ENCODE data around the gene ZNF462. TPM values are rescaled to one million over a fixed set of nuclear protein-coding genes. Genes with fewer than 3 reads are reported as not detected.
"Not testable (repeated sequence)": the region's sequence is repeated elsewhere in the genome, so short reads cannot be mapped to it uniquely, and the experiment has no call there.

The ZNF462 gene
- 0.42 TPM for total RNA-seq

DNA sequence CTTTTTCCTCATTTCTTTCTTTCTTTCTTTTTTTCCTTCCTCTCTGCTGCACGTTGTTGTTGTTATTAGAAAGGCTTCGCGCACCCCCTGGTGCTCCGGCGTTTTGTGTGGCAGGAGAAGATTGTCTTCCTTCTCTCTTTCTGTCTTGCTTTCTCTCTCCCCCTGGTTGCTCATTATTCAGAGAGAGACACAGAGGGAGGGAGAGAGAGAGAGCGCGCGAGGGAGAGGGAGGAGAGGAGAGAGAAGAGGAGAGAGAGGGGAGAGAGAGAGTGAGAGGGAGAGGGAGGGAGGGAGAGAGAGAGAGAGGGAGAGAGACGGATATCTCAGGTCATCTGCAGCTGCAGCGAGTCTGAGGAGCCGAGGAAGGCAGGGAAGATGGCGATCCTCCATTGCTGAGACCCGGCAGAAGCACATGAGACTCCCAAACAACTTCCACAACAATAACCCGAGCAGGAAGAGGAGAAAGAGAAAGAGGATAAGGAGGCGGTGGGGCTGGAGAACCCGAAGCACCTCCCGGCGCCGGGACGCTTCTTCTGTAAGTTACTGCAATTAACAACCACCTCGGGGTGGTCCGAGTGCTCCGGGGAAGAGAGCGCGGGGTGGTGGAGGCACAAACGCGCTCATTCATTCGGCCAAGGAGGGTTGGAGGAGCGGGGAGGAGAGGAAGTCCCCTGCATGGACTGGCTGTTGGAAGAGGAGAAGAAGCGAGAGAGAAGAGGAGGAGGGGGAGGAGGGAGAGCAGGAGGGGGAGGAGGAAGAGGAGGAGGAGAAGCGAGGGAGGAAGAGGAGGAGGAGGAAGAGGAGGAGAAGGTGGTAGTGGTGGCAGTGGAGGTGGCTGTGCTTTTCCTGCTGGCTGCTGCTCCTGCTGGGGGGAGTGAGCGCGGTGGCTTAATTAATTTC, at the start of gene ZNF462:
Gene ZNF462, plus strand, starts transcription at position 346 of the 900 bp plus-strand sequence. CDS start 60,218 bp downstream, outside the sequence.
- H3K9me3 ChIP-seq (ENCODE audit: low read depth, low read length), result no peaks in the 10 kb centered on the region
- peak within 1 kb of the TSS; percentile 3 for H3K4me3 ChIP-seq (ENCODE audit: low read length)
- H3K4me1 ChIP-seq (ENCODE audit: insufficient read depth, low read length), result peaks cover 39% of the 10 kb centered on the region
- peaks cover 72% of the 10 kb centered on the region for H3K27me3 ChIP-seq (ENCODE audit: insufficient read depth, low read length)

DNA sequence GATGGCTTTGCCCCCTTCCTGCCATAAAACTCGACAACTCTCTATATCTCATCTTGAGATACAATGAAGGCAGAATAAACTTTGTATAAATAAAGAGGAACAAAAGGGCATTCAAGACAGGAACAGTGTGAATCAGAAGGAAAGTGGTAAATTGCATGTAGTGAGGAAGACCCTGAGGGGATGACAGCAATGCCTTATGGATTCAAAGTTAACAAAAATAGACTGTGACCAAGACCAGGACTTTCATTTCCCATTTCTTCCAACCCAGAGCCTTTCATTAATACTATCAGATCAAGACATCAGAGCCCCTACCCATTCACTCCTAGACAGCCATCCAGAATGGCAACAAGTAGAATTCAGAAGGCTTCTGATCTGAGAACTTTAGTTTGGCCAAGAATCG, 46.4 kb upstream of the ZNF462 start:
- H3K9me3 ChIP-seq (ENCODE audit: low read depth, low read length), result no peaks in the 10 kb centered on the region
- H3K27me3 ChIP-seq (ENCODE audit: insufficient read depth, low read length), result no peaks in the 10 kb centered on the region
- H3K4me3 ChIP-seq (ENCODE audit: low read length), result no peak overlapping the region
- H3K4me1 ChIP-seq (ENCODE audit: insufficient read depth, low read length), result no peaks in the 10 kb centered on the region

- no peaks in the 10 kb centered on the region for H3K27me3 ChIP-seq (ENCODE audit: insufficient read depth, low read length)
- no peaks in the 10 kb centered on the region for H3K4me1 ChIP-seq (ENCODE audit: insufficient read depth, low read length)
- H3K9me3 ChIP-seq (ENCODE audit: low read depth, low read length), result no peaks in the 10 kb centered on the region
- H3K4me3 ChIP-seq (ENCODE audit: low read length), result no peak overlapping the region
Observed at GRCh38 chr9:106818034-106818433, 44.9 kb upstream of the ZNF462 start.

DNA sequence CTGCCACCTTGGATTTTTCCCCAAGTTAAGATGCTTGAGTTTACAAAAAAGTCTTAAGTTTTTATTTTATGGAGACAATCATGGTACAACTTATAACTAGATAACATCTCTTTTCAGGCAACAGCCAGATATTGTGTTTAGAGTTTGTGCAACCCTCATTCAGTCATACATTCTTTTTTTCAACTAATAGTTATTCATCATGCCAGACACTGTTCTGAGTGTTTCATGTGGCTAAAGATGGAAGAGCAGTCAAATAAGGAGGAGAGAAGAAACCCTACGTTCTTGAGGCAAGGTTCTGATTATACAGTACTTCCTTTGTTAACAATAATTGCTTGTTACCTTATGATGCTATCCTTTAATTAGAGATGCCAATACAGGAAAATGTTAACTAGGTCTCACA, 42.1 kb upstream of the ZNF462 start:
- H3K9me3 ChIP-seq (ENCODE audit: low read depth, low read length), result no peaks in the 10 kb centered on the region
- no peaks in the 10 kb centered on the region for H3K27me3 ChIP-seq (ENCODE audit: insufficient read depth, low read length)
- H3K4me3 ChIP-seq (ENCODE audit: low read length), result no peak overlapping the region
- no peaks in the 10 kb centered on the region for H3K4me1 ChIP-seq (ENCODE audit: insufficient read depth, low read length)

DNA sequence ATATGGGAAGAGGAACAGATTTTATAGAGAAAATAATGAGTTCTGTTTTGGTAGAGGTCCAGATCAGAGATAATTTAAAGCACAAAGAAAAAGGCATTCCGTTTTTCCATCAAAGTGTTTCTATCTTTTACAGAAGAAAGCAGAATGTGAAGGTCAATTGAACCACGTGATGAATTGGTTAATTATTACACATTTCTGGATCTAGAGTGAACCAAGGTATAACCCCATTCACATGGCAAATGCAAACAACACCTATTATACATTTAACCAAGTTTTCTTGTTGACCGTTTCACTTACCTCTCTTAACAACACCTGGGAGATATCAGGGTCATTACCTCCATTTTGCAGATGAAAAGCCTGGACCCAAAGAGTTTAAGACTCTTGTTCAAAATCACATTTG, 34.9 kb upstream of the ZNF462 start:
- Histone ChIP-seq H3K9me3 (ENCODE audit: low read depth, low read length) (no peaks in the 10 kb centered on the region), H3K4me3 (ENCODE audit: low read length) (no peak overlapping the region), H3K4me1 (ENCODE audit: insufficient read depth, low read length) (no peaks in the 10 kb centered on the region), H3K27me3 (ENCODE audit: insufficient read depth, low read length) (no peaks in the 10 kb centered on the region)

DNA sequence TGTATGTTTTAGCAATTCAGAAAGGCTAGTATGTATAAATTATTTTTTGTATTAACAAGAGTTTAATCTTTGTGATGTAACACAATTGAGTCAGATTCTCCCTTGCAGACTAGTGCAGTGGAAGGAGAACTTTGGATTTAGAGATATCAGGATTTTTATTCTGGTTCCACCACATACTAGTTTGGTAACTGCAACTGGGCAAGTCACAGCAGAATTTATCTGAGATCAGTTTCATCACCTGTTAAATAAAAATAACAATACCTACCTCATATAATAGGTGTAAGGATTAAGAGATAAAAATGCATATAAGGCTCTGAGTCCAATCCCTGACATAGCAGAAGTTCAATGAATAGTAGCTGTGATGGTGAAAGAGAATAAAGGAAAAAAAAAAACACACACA, 34.0 kb upstream of the ZNF462 start:
- Histone ChIP-seq H3K4me3 (ENCODE audit: low read length) (no peak overlapping the region), H3K4me1 (ENCODE audit: insufficient read depth, low read length) (no peaks in the 10 kb centered on the region), H3K27me3 (ENCODE audit: insufficient read depth, low read length) (no peaks in the 10 kb centered on the region), H3K9me3 (ENCODE audit: low read depth, low read length) (no peaks in the 10 kb centered on the region)

GRCh38 chr9:106829666-106830408, 33.1 kb upstream of the ZNF462 start:
- no peaks in the 10 kb centered on the region for H3K4me1 ChIP-seq (ENCODE audit: insufficient read depth, low read length)
- H3K9me3 ChIP-seq (ENCODE audit: low read depth, low read length), result no peaks in the 10 kb centered on the region
- no peaks in the 10 kb centered on the region for H3K27me3 ChIP-seq (ENCODE audit: insufficient read depth, low read length)
- no peak overlapping the region for H3K4me3 ChIP-seq (ENCODE audit: low read length)

DNA sequence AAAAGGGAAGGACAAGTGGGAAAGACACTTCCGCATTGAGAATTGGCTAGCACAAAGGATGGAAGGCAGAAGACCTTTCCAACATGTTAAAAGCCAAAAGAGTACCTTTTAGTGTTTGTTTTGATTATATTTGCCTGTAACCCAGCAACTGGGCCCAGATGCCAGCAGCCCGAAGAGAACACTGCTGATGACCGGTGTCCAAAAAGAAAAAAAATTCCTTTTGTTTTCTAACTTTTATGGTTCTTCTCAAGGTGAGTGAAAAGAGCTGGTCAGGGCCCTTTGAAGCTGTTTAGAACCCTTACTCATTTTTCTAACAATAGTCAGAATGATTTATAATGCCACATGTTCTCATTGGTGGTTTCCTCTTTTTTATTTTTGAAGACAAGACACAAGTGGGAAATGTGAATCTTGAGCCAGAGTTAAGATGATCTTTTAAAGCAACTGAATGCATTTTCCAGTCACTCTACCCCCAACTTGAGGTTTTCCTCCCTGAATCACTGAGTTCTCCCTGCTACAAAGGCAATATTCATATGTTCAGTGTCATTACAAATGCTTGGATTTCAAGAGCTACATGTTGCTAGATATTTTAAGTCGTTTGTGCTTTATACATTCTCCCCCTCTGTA, 32.3 kb upstream of the ZNF462 start:
- no peak overlapping the region for H3K4me3 ChIP-seq (ENCODE audit: low read length)
- H3K4me1 ChIP-seq (ENCODE audit: insufficient read depth, low read length), result no peaks in the 10 kb centered on the region
- no peaks in the 10 kb centered on the region for H3K27me3 ChIP-seq (ENCODE audit: insufficient read depth, low read length)
- no peaks in the 10 kb centered on the region for H3K9me3 ChIP-seq (ENCODE audit: low read depth, low read length)

- H3K4me1 ChIP-seq (ENCODE audit: insufficient read depth, low read length), result no peaks in the 10 kb centered on the region
- H3K27me3 ChIP-seq (ENCODE audit: insufficient read depth, low read length), result no peaks in the 10 kb centered on the region
- no peak overlapping the region for H3K4me3 ChIP-seq (ENCODE audit: low read length)
- no peaks in the 10 kb centered on the region for H3K9me3 ChIP-seq (ENCODE audit: low read depth, low read length)
Observed at GRCh38 chr9:106834888-106835287, 28.1 kb upstream of the ZNF462 start.

DNA sequence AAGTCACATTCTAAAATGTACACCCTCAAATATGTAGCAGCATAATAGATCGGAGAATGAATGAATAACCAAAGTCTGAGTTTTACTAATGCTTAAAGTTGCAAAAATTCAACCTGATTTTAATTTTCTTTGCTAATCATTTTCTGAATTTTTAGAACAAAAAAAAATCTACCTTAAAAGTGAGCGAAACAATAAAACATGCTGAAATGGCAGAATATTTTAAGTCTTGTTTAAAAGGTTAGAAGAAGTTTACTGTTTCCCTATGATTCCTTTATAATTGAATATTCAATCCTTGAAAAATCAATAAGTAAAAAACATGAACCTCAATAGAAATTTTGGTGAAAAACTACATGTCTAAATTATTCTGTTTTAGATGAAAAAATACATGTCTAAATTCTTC, 27.1 kb upstream of the ZNF462 start:
- Histone ChIP-seq H3K27me3 (ENCODE audit: insufficient read depth, low read length) (no peaks in the 10 kb centered on the region), H3K4me3 (ENCODE audit: low read length) (no peak overlapping the region), H3K4me1 (ENCODE audit: insufficient read depth, low read length) (no peaks in the 10 kb centered on the region), H3K9me3 (ENCODE audit: low read depth, low read length) (no peaks in the 10 kb centered on the region)

GRCh38 chr9:106843371-106843770, 19.6 kb upstream of the ZNF462 start:
- no peaks in the 10 kb centered on the region for H3K27me3 ChIP-seq (ENCODE audit: insufficient read depth, low read length)
- H3K4me1 ChIP-seq (ENCODE audit: insufficient read depth, low read length), result no peaks in the 10 kb centered on the region

GRCh38 chr9:106846307-106846706, 16.7 kb upstream of the ZNF462 start:
- Histone ChIP-seq H3K4me3 (ENCODE audit: low read length) (no peak overlapping the region), H3K9me3 (ENCODE audit: low read depth, low read length) (no peaks in the 10 kb centered on the region), H3K27me3 (ENCODE audit: insufficient read depth, low read length) (no peaks in the 10 kb centered on the region), H3K4me1 (ENCODE audit: insufficient read depth, low read length) (no peaks in the 10 kb centered on the region)

More at GRCh38 chr9:106843371-106843770, 19.6 kb upstream of the ZNF462 start:
- Histone ChIP-seq H3K4me3 (ENCODE audit: low read length) (no peak overlapping the region), H3K9me3 (ENCODE audit: low read depth, low read length) (no peaks in the 10 kb centered on the region)

GRCh38 chr9:106846857-106847256, 16.1 kb upstream of the ZNF462 start:
- no peaks in the 10 kb centered on the region for H3K4me1 ChIP-seq (ENCODE audit: insufficient read depth, low read length)
- H3K4me3 ChIP-seq (ENCODE audit: low read length), result no peak overlapping the region
- no peaks in the 10 kb centered on the region for H3K27me3 ChIP-seq (ENCODE audit: insufficient read depth, low read length)
- no peaks in the 10 kb centered on the region for H3K9me3 ChIP-seq (ENCODE audit: low read depth, low read length)

GRCh38 chr9:106851640-106852039, 11.3 kb upstream of the ZNF462 start:
- not testable (repeated sequence) for H3K4me3 ChIP-seq (ENCODE audit: low read length); H3K27me3 ChIP-seq (ENCODE audit: insufficient read depth, low read length); H3K4me1 ChIP-seq (ENCODE audit: insufficient read depth, low read length); H3K9me3 ChIP-seq (ENCODE audit: low read depth, low read length)

DNA sequence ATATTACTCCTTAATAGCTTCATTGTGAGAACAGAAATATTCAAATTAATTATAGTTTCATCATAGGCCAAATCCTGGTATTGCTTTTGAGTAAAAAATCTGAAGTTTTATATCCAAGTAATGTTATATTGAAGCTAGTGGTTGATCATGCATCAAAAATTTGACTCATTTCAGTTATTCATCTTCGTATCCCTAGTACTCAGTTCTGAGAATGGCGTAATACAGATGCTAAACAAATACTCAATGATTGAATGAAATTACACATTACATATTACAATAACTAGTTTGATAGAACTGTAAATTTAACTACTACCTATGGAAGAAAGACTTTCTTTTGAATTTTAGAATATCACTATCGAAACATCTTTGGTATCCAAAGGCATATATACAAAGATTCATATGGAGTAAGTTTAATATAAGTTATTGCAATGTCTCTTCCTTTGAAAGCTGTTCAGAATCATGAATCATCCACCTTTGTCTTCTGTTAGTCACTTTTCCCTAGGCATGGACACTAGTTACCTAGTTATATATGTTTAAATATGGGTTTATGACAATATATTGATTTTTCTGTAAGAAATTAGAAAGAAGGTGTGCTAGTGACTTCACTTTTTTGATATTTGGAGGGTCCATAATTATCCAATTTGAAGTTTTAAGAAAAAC, 5.0 kb upstream of the ZNF462 start:
- Histone ChIP-seq H3K27me3 (ENCODE audit: insufficient read depth, low read length) (peaks cover 63% of the 10 kb centered on the region), H3K4me1 (ENCODE audit: insufficient read depth, low read length) (peaks cover 31% of the 10 kb centered on the region), H3K9me3 (ENCODE audit: low read depth, low read length) (no peaks in the 10 kb centered on the region), H3K4me3 (ENCODE audit: low read length) (no peak overlapping the region)
